Measurements from ENCODE around the gene CHRNA7.

CHRNA7 gene

DNA sequence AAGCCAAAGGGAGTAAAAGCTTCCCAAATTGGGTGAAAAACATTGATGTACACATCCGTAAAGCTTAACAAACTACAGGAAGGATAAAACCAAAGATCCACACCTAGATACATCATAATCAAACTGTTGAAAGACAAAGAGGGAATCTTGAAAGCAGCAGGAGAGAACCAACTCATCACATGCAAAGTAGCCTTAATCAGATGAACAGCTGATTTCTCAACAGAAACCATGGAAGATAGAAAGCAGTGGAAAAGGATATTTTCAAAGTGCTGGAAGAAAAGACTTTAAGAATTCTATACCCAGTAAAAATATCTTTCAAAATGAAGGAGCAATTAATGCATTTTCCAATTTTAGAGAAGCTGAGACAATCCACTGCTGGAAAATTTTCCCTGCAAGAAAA lies 36.8 kb downstream of the CHRNA7 start:
- no peak for DNase-seq (ENCODE audit: low read depth in 2 of 2)

DNA sequence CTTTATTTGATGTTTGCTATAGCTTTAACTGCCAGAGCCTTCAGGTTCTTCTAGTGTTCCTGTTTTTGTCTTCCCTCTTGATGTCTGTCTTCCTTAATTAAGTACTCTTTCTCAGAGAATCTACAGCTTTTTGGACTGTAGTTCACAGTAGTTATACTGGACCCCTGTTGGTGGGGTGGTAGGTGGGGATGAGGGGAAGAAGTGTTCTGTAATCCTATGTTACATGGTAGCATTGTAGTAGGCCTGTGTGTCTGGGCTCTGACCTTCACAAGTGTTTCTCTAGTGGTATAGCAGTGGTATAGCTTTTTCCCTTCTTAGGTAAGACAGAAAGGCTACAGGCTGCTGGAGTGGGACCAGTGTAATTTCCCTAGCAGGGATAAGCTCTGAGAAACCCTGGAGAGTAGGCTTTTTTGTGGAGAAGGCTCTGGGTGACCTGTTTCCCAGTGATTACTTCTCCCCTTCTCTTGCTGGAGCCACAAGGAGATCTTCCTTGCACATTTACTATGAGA lies 59.6 kb downstream of the CHRNA7 start:
- no peak for DNase-seq (ENCODE audit: low read depth in 2 of 2)

- no peak for DNase-seq (ENCODE audit: low read depth in 2 of 2)
Measured at GRCh38 chr15:32091505-32092380, 61.4 kb downstream of the CHRNA7 start.

GRCh38 chr15:32096213-32096612 lies 65.9 kb downstream of the CHRNA7 start:
- DNase-seq (ENCODE audit: low read depth in 2 of 2): no peak

- no peak for DNase-seq (ENCODE audit: low read depth in 2 of 2)
Measured at GRCh38 chr15:32096916-32097617, 66.8 kb downstream of the CHRNA7 start.

DNA sequence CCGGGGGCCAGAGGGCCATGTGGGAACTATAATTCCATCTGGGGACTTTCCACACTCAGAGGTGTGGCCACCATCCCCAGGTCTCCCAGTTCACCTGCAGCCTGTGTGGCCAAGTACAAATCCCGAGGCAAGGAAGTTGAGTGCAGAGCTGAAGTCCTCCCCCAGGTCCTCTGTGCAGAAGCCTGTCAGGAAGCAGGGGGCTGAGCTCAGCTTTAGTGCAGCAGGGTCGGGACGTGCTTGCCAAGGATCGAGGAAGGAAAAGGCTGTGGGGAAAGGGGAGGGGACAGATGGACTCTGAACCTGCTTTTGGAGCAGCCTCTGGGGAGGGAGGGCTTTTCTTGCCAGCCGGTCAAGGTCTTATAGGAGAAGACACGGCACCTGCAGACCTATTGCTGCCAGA lies 67.7 kb downstream of the CHRNA7 start:
- DNase-seq (ENCODE audit: low read depth in 2 of 2): no peak

- DNase-seq (ENCODE audit: low read depth in 2 of 2): no peak
Measured at GRCh38 chr15:32099097-32099785, 68.9 kb downstream of the CHRNA7 start.

DNA sequence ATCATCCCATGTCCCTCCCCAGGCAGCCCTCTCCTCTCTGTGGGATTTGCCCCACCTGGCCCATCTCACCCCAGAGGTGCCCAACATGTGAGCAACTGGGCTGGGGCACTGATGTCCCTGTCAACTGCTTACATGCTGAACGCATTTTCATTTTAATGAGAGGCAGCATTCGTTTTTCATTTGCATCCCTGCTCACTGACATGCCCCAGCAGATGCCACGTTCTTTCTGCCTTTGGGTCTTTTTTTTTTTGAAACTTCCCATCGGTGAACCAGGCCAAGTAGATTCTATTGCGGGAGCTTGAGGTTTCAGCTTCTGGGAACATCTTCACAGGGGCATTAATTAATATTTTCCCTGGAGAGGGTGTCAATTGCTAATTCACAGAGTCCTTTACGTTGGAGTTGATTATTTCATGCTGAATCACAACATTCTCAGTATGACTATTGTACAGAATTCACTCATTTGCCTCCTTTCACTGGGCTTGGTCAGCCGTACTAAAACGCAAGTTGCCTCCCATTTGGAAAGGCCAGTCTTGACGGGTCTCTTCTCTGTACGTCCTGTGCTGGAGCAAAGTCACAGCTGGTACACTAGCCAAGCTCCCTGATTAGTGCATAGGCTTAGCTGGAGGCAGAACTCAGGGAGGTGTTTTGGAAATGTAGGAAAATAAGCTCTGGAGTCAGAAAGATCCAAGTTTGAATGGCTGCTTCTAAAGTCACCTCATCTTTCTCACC lies 69.8 kb downstream of the CHRNA7 start:
- DNase-seq (ENCODE audit: low read depth in 2 of 2): no peak

DNA sequence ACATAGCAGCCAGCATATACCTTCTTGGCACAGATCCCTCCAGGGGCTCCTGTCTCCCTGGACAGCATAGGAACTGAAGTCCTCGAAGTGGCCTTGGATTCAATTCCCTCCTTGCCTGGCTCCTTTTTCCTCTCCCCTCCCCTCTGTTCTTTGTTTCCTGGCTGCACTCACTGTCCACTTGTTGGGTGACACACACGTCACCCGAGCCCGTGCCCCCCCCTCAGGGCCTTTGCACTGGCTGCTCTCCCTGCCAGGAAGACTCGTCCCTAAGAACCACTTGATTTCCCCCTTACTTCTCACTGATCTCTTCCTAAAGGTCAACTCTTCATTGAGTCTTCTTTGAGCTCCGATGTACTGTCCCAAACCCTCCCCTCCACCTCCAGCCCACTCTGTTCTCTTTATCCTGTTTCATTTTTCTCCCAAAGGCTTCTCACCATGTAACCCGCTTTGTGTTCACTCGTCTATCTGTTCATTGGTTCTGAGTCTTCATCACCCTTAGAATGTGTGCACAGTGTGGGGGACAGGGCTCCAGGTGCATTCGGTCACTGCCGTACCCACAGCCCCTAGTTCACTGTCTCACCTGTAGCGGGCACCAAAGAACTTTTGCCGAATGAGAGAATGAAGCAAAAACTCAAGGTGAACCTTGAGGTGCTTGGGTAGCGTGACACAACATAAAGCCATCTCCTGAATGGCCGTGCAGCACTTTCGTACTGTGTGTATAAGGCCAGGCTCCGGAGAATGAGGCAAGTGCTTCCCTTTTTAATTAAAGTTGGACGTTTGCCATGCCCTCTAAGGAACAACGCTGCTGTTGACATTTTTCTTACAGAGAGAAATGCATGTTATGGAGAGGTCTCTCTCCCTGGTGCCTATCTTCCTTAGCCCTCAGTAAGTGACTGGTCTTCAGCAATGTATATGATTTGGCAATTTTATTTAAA lies 74.0 kb downstream of the CHRNA7 start:
- DNase-seq (ENCODE audit: low read depth in 2 of 2): no peak

DNA sequence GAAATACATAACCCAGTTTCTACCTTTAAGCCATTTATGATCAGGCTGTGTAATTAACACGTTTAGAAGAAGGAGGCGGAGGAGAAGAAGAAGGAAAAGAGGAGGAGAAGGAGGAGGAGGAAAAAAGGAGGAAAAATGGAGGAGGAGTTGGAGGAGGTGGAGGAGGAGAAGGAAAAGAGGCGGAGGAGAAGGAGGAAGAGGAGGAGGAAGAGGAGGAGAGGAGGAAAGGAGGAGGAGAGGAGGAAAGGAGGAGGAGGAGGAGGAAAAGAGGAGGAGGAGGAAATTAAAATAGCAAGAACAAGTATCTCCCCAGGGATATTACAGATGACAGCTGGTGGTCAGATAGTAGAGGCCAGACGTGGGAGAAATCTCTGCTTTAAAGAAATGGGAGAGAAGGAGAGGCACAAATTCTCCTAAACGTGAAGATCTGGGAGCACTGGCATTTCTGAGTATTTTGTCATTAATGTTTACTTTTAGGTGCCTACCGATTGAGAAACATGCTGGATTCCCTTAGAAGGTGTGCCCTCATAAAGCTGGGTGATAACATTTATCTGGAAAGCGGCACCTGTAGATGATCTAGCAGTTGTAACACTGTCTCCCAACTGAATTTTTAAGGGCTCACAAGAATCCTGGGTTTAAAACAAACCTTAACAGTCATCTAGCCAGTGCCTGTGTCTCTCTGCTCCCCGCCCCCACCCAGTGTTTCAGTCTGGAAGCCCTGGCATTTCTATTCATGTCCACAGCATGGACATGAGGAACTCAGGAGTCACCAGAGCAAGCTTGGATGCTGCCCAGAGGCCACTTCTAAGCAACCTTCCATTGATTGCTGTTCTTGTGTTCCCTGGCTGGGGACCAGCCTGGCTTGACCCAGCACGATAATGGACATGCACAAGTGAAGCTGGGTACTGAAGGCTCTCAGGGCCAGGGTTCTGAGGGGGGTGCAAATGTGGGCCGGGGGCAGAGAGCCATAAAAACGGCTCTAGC lies 75.2 kb downstream of the CHRNA7 start:
- no peak for DNase-seq (ENCODE audit: low read depth in 2 of 2)

DNA sequence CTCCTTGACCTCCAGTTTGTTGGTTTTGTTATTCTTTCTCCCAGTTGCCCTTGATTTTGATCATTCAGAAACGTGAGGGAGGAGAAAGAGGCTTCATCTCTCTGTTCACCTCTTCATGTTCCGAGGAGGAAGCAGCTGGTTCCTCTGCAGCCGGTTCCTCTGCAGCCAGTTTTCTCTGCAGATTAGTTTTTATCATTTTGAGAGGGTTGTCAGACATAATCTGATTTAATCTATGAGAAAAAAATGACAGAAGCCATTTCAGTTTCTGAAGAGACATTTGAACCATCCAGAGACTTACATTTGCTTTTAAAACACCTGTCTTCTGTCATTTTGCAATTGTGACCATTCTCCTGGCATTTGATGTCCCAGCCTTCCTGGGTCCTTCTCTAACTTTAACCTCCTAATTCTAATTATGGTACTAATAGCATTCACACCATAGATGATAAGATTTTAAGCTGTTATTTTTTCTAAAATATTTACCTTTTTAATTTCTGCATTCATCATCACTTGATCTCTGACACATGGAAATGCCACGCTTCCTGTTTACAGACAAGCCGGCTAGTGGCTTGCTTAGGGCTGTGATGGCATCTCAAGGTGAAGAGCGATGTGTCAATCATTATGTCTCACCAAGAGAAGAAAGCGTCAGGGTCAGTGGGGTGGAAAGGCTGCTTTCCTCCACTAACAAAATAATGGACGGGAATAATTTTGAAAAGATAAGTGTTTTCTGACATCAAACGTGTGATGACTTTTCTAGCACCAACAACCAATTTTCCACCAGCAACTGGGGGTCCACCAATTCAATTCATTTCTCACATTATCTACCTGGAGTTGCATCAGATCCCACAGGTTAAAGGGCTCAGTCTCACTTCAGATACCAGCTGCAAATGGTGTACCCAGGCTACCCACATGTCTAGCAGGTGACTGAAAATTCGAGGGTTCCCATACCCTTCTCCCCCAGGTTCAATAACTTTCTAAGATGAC lies 76.4 kb downstream of the CHRNA7 start:
- DNase-seq (ENCODE audit: low read depth in 2 of 2): no peak

DNA sequence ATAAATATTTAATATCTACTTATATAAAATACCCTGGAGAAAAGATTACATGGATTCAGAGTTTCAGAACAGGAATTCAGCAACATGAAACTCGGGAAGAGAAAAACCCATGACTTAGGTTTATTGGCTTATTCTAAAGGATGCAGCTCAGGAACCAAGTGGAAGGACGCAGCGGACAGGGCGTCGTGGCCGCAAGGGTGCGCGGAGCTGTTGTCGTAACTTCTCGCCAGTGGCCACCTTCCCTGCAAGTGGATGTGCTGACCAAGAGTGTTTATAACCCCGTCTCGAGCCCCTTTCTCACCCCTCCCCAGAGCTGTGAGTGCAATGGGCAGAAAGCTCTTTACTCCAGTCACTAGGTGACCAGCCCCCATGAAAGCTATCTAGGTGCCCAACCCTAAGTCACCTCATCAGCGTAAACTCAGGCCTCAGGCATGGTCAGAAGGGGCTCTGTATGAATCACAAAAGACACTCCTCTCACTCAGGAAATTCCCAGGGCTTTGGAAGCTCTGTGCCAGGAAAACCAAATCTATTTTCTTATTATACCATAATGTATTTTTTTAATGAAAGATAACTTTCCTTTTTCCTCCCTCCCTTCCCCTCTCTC lies 77.3 kb downstream of the CHRNA7 start:
- DNase-seq (ENCODE audit: low read depth in 2 of 2): no peak

DNA sequence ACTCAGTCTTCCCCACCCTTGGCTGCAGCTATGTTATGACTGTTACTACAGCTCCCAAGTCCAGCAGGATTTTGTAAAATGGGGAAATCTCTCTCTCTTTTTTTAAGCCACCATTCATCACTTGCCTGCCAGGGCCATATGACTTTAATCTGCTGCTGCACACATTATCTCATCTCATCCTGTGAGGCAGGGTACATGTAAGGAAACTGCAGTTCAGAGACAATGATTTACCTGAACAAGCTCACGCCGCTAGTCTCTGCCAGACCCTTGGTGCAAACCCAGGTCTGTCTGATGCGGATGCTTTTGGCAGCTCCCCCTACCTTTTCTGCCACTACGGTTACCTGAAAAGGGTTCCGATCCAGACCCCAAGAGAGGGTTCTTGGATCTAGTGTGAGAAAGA lies 78.3 kb downstream of the CHRNA7 start:
- no peak for DNase-seq (ENCODE audit: low read depth in 2 of 2)

DNA sequence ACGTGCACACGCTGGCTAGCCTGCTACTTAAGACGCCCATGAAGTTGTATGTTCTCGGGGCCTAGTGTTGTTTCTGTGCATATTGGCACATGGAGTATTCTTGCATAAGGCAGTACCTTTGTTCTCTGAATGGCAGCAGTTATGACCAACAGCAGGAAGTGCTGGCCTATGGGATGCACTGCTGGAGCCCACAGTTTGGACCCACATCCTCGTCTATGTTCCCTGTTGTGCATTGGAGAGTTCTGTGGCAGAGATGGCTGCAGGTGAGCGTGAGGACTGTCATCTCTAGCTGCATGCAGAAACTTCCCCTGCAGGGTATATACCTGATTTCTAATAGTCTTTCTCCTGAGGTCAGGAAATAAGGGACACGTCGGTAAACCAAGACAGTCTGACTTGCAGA lies 81.8 kb downstream of the CHRNA7 start:
- DNase-seq (ENCODE audit: low read depth in 2 of 2): no peak

DNA sequence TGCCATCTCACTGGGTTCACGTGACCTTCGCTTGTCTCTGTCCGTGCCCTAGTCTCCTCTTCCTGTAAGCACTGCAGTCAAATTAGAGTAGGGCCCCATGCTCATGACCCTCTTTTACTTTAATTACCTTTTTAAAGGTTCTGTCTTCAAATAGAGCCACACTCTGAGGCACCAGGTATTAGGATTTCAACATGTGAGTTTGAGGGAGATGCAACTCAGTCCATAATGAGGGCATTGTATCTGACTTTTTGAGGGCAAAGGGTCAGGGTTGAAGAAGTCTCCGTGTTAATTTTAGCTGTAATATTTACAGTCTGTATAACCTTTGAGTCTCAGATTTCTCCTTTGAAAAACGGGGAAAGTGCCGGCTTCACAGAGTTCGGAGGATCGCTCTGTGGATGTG lies 82.9 kb downstream of the CHRNA7 start:
- DNase-seq (ENCODE audit: low read depth in 2 of 2): no peak

DNA sequence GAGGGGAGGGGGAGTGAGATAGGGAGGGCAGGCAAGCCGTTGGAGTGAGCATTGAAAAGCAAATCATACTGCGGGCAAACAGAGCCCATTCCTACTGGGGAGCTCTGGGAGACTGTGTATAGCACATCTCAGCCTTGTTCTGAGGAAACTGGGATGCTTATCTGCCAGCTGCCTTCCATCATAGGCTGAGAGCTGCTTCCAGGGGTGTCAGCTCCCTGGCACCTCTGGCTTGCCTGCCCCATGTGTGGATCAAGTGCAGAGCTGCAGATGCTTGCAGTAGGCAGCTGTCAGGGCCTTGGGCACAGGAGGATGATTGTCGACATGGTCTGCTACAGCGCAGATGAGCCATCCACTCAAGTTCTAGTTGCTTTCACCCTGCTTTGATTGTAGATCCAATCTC lies 86.8 kb downstream of the CHRNA7 start:
- DNase-seq (ENCODE audit: low read depth in 2 of 2): no peak

GRCh38 chr15:32119286-32119685 lies 89.0 kb downstream of the CHRNA7 start:
- DNase-seq (ENCODE audit: low read depth in 2 of 2): no peak
